DMS153 treated with DMSO at 0.1 percent for 48 hours (cell line): ENCODE data around the gene LIMA1.
"Not testable (repeated sequence)": the region's sequence is repeated elsewhere in the genome, so short reads cannot be mapped to it uniquely, and the experiment has no call there.

Source experiments
- DNase-seq: peaks from one replicate; lab custom pipeline; 2025; ENCODE audit not compliant: unreplicated experiment; lab: John Stamatoyannopoulos, UW

The LIMA1 gene

DNA sequence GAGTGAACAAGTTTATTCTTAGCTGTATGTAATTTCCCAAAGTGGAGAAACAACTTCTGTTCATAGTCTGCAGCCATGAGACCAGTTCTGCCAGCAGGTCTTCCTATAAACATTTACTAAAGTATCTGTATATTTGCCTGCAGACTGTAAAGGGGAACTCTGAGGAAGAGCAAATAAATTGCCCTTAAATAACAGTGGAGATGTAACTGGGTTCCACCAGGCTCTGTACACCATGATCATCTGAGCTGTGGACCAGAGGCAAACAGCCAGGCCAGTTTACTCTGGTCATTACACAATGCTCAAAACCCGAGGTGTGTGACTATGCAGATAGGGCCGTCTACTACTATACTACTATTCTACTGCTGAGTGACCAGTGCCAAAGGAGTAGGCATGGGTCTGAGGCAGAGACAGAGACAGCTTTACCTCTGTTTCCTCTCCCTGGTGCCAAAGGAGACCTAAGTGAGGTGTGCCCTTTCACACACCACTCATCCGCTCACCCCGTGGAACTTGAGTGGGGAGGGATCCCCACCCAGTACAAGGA, 95.0 kb downstream of the LIMA1 start:
- DNase-seq = no peak

DNA sequence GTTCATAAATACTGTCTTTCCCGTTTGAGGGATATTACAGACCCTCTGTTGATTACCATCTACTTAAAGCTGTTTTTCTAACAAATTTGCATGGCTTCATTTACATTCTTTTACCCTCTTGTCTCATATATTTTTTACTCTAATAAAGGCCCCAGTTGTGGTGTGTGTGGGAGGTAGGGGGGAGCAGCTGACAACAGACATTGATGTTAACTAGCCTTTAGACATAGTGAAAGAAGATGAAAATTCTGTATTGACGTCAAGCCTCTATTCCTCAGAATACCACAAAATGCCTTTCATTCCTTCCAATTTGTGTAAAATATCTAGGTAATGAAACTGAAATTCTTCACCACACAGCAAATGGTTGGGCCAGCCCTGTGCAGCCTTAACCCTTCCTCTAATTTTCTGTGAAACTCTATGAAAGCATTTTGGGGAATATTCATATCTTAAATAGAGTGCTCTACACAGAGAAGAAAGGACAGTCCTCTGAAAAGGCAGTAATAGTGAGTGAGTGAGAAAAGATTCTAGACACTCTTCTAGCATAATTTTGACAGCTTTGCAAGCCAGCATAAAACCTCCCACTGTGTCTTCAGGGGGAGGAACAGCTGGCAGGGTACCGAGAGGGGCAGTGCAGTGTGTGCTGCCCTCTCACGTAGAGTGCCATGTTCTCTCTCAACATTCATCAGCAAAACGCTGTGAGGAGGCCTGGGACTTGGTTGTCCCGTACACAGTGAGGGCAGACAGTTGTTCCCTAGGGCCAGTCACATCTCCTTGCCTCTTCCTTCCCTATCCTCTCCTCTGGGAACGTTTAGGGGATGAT, 96.0 kb downstream of the LIMA1 start:
- DNase-seq = no peak

- no peak for DNase-seq
Observed at GRCh38 chr12:50186681-50187080, 96.6 kb downstream of the LIMA1 start.

DNA sequence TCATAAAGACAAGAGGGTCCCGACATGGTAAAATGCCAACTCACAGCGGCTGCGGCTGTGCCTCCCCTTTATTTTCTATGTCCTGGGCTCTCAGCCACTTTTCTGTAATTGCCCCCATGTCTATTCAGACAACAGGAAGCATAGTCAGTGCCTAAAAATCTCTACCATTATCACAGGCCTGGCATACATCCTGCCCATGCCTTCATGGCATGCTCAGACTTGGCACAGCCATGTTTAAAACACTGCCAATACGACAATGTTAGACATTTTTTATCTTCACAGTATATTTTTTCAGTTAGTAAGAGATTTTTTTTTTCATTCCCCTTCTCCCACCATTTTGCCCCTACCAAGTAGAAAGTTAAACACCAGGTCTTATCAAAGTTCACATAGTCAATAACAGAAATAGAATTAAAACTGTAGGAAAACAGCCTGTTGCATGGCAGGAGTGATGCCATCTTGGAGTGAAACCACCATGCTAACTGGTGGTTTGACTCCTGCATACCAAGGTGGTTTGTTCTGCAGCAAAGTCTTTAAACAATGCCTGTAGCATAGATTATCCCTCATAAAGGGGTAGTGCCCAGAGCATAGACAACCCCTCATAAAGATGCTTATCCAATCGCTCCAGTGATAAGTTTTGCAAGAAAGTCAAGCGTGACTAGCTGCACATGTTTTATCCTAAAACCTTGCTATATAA, 97.2 kb downstream of the LIMA1 start:
- peak; percentile 19 for DNase-seq

GRCh38 chr12:50185301-50185895, 97.9 kb downstream of the LIMA1 start:
- no peak for DNase-seq

- no peak for DNase-seq
Observed at GRCh38 chr12:50184261-50184660, 99.1 kb downstream of the LIMA1 start.

DNA sequence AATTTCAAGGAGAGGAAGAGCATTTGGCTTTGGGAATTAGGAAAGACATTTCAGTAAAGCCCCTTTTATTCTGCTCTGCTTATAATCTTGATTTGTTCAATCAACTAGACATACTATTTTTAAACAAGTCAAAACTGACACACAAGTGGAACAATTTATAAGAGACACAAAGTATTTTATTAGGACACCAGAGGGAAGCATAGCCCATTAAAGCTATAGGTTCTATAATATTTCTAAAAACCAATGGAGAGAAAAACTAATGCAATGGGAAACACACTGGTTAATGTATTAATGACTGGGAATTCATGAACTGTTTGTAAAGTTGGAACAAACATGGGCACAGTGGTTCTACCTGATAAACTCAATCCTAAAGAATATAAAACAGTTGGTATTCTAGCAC, 100.9 kb downstream of the LIMA1 start:
- no peak for DNase-seq

- no peak for DNase-seq
Observed at GRCh38 chr12:50181691-50182090, 101.6 kb downstream of the LIMA1 start.

- DNase-seq = no peak
Observed at GRCh38 chr12:50175716-50176026, 107.6 kb downstream of the LIMA1 start.

DNA sequence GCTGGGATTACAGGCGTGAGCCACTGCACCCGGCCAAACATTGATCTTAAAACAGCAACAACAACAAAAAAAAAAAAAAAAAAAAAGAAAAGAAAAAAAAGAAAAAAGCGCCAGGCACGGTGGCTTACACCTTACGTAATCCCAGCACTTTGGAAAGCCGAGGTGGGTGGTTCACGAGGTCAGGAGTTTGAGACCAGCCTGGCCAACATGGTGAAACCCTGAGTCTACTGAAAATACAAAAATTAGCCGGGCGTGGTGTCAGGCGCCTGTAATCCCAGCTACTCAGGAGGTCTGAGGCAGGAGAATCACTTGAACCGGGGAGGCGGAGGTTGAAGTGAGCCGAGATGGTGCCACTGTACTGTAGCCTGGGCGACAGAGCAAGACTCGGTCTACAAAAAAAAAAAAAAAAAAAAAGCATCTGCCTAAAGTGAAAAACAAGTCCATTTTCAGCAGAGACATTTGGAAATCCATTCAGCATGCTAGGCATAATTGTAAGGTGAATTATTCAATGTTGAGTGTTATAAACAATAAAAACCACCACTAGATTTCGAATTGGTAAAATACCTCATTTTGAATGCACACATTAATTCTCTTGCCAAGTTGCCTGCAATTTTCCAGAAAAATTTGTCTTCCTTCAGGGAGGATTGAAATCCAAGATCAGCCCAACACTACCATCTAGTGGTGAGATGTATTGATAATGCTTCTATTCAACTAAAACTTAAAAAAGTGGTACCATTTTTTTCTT, 108.2 kb downstream of the LIMA1 start:
- DNase-seq = peak; percentile 27

DNA sequence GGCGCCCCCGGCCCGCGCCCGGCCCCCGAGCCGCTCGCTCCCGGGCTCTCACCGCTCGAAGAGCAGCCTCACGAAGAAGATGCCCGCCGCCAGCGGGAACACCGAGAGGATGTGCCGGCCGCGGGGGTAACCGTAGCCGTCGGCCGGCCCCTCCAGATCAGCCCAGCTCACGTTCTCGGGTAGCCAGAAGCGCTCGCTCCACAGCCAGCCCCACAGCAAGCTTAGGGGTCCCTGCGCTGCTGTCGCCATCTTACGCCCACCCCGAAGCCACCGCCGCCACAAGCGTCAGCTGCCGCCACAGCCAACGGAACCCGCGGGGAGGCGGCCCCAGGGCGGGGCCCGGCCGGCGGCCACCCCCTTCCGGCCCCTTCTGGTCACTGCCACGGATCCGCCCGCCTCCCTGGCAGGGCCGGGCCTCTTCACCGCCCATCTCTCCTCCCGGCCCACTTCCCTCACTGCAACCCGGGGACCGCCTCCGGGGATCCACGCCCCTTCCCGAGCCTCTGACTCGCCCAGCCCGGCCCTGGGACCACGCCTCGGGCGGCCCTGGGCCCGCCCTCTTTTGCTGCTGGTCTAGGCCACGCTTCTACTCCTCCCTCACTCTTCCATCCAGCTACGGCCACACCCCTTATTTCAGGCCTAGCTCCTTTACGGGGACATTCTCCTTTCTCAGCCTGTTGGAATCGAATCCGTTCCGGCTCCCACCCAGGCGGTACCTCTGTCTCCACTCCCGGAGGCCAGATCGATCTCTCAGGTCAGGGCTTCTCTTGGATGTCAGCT, 116.1 kb downstream of the LIMA1 start, which contains the start of gene CERS5:
CERS5 (minus strand) TSS at position 321 of the 780 bp plus-strand sequence; CDS start at position 249, 72 bp downstream.
- DNase-seq = peak; percentile 94

DNA sequence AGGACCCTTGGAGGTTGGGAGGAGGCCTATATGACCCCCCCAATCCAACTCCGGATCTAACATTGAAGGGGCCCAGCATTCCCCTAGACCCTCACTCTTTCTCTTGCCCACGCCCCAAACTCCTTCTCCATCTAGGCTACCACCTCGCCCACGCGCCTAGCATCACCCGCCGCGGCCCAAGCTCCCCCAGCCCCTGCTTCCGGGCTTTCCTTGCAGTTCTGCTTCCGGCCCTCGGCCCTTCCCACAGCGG, 116.6 kb downstream of the LIMA1 start:
- DNase-seq = no peak

GRCh38 chr12:50164963-50165362, 118.4 kb downstream of the LIMA1 start:
- no peak for DNase-seq

DNA sequence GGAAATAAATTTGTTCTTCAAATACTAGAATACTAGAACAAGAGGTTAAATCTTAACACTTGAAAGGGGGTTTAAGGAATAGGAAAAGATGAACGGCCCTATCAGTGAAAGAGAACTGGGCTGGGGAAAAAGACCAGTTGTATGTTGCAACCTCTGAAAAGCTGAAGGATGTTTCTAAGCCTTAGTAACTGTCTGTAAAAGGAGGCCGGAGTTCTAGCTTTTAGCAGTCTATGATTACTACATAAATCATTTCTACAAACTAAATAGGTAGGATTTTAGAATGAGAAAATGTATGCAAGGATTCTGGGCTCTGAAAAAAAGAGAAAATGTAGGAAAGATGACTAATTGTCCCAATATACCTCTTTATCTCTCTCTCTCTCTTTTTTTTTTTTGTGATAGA, 121.1 kb downstream of the LIMA1 start:
- DNase-seq = no peak

GRCh38 chr12:50160643-50161042, 122.7 kb downstream of the LIMA1 start:
- no peak for DNase-seq

- no peak for DNase-seq
Observed at GRCh38 chr12:50157259-50157658, 126.1 kb downstream of the LIMA1 start.

- DNase-seq = no peak
Observed at GRCh38 chr12:50156641-50157040, 126.7 kb downstream of the LIMA1 start.

DNA sequence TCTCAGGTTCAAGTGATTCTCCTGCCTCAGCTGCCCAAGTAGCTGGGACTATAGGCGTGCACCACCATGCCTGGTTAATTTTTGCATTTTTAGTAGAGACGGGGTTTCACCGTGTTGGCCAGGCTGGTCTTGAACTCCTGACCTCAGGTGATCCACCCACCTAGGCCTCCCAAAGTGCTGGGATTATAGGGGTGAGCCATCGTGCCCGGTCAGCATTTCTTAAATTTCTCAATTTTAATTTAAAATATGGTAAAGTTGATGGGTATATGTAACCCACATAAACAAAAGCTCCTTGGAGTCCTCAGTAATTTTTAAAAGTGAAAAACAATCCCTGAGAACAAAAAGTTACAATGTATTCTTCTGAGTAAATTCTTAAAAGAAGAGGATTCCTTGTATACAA, 128.4 kb downstream of the LIMA1 start:
- DNase-seq = not testable (repeated sequence)

DNA sequence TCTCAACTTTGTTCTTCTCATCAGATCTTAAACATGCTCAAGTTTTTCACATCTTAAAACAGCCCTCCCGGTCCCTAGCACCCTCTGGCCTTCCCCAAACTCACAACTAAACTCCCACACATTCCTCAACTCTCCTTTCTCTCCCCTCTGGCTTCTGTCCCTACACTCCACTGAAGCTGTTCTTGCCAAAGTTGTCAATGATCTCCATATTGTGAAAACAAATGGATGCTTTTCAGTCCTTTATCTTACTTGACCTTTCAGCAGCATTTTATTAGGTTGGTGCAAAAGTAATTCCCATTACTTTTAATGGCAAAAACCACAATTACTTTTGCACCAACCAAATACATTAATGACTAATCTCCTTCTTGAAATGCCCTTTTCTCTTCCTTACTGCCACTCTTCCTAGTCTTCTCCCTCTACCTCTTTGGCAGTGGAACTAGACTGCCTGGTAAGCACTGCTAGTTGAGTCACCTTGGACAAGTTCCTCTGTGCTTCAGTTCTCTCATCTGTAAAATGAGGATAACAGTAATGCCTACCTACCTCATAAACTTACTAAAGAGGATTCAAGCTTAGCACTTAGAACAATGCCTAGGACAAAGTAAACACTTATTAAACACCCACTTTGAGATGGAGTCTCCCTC, 132.2 kb downstream of the LIMA1 start:
- DNase-seq = no peak

- DNase-seq = no peak
Observed at GRCh38 chr12:50149311-50149710, 134.0 kb downstream of the LIMA1 start.
